GM23248 (cell line): ENCODE results near the gene USP9X. TPM values are rescaled to one million over a fixed set of nuclear protein-coding genes. Genes with fewer than 3 reads are reported as not detected.
A peak's percentile ranks its signal among the peaks of the same experiment; 100 is the strongest.

Experiments
- DNase-seq: peaks from one replicate; pipeline ENCODE4 v3.0.0-alpha.2; 2015
- H2AFZ ChIP-seq: fragments of 200-600 bp; sonication (generic); 2 replicates; pipeline ENCODE4 v1.6.1; 2016; ENCODE audit warnings: antibody characterized with exemption
- H3F3A ChIP-seq: fragments of 200-600 bp; sonication (generic); 2 replicates; pipeline ENCODE4 v1.6.1; 2016; ENCODE audit warnings: mild to moderate bottlenecking, antibody characterized with exemption, mixed run types; ENCODE audit not compliant: insufficient read depth
- H3K27ac ChIP-seq: fragments of 200-600 bp; sonication (generic); 2 replicates; pipeline ENCODE4 v1.5.1; 2016; ENCODE audit warnings: mild to moderate bottlenecking
- H3K27me3 ChIP-seq: fragments of 200-600 bp; sonication (generic); replicated peaks from 2 replicates; pipeline ENCODE4 v1.6.1; 2016; ENCODE audit warnings: mild to moderate bottlenecking; ENCODE audit not compliant: insufficient read depth
- H3K36me3 ChIP-seq: fragments of 200-600 bp; sonication (generic); 2 replicates; pipeline ENCODE4 v1.6.1; 2016; ENCODE audit warnings: low read depth, mild to moderate bottlenecking
- H3K4me1 ChIP-seq: fragments of 200-600 bp; sonication (generic); 2 replicates; pipeline ENCODE4 v1.6.1; 2016; ENCODE audit warnings: mild to moderate bottlenecking; ENCODE audit not compliant: insufficient read depth
- H3K4me2 ChIP-seq: fragments of 200-600 bp; sonication (generic); one replicate; pipeline ENCODE4 v1.6.1; 2016; ENCODE audit warnings: mild to moderate bottlenecking; ENCODE audit not compliant: unreplicated experiment
- H3K4me3 ChIP-seq: fragments of 200-600 bp; sonication (generic); 2 replicates; pipeline ENCODE4 v1.5.1; 2016; ENCODE audit warnings: mild to moderate bottlenecking
- H3K79me2 ChIP-seq: fragments of 200-600 bp; sonication (generic); 2 replicates; pipeline ENCODE4 v1.6.1; 2016; ENCODE audit warnings: mild to moderate bottlenecking; ENCODE audit not compliant: insufficient read depth
- H3K9ac ChIP-seq: fragments of 200-600 bp; sonication (generic); 2 replicates; pipeline ENCODE4 v1.6.1; 2016; ENCODE audit warnings: mild to moderate bottlenecking
- H3K9me2 ChIP-seq: fragments of 200-600 bp; sonication (generic); 2 replicates; pipeline ENCODE4 v1.6.1; 2016; ENCODE audit warnings: mixed run types, mild to moderate bottlenecking, moderate library complexity; ENCODE audit not compliant: insufficient read depth
- H3K9me3 ChIP-seq: fragments of 200-600 bp; sonication (generic); one replicate; pipeline ENCODE4 v1.6.1; 2017; ENCODE audit warnings: low read depth
- H4K20me1 ChIP-seq: fragments of 200-600 bp; sonication (generic); 2 replicates; pipeline ENCODE4 v1.6.0; 2016; ENCODE audit not compliant: insufficient read depth
- EZH2 ChIP-seq: fragments of 200-600 bp; sonication (generic); IDR thresholded peaks from 2 replicates; pipeline ENCODE4 v1.6.1; 2018; ENCODE audit warnings: antibody characterized with exemption, mild to moderate bottlenecking; ENCODE audit not compliant: insufficient read depth, poor library complexity, severe bottlenecking
- EZH2phosphoT487 ChIP-seq: fragments of 200-600 bp; sonication (generic); IDR thresholded peaks from 2 replicates; pipeline ENCODE4 v1.6.1; 2018; ENCODE audit warnings: antibody characterized with exemption, moderate library complexity, mild to moderate bottlenecking, low read depth; ENCODE audit not compliant: insufficient read depth
- WGBS, 2 experiments: methylation state at CpG; one replicate each; pipeline ENCODE4 v1.1.6; 2015 to 2017; ENCODE audit warnings: low lambda C conversion rate in 2 of 2, low coverage in 1 of 2; ENCODE audit errors: missing lambda C conversion rate in 2 of 2; 5-methylcytosine and 5-hydroxymethylcytosine counted together
- in situ Hi-C: fragments of 300-500 bp; cut with MboI; formaldehyde crosslinking; loops from 2 replicates; pipeline ENCODE4 v1.15.0; 2020
- polyA plus RNA-seq: library from polyadenylated mRNA; unstranded; fragments of >200 nt; fragmentation: Nextera tagmentation; extraction: Ambion mirVana; gene quantifications from 2 replicates; pipeline ENCODE4 v1.2.1, GENCODE V29; 2016
- total RNA-seq: library from RNA; depleted of rRNA; stranded (reverse); fragments of >200 nt; shearing (Covaris generic); gene quantifications from 2 replicates; pipeline ENCODE4 v1.2.3, GENCODE V29; 2014; rRNA removed

USP9X gene, protein sequence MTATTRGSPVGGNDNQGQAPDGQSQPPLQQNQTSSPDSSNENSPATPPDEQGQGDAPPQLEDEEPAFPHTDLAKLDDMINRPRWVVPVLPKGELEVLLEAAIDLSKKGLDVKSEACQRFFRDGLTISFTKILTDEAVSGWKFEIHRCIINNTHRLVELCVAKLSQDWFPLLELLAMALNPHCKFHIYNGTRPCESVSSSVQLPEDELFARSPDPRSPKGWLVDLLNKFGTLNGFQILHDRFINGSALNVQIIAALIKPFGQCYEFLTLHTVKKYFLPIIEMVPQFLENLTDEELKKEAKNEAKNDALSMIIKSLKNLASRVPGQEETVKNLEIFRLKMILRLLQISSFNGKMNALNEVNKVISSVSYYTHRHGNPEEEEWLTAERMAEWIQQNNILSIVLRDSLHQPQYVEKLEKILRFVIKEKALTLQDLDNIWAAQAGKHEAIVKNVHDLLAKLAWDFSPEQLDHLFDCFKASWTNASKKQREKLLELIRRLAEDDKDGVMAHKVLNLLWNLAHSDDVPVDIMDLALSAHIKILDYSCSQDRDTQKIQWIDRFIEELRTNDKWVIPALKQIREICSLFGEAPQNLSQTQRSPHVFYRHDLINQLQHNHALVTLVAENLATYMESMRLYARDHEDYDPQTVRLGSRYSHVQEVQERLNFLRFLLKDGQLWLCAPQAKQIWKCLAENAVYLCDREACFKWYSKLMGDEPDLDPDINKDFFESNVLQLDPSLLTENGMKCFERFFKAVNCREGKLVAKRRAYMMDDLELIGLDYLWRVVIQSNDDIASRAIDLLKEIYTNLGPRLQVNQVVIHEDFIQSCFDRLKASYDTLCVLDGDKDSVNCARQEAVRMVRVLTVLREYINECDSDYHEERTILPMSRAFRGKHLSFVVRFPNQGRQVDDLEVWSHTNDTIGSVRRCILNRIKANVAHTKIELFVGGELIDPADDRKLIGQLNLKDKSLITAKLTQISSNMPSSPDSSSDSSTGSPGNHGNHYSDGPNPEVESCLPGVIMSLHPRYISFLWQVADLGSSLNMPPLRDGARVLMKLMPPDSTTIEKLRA (N-terminal part only)
- total RNA-seq (72.3 and 76.1 TPM in 2 replicates), polyA plus RNA-seq (21.5 and 23.9 TPM in 2 replicates)

DNA sequence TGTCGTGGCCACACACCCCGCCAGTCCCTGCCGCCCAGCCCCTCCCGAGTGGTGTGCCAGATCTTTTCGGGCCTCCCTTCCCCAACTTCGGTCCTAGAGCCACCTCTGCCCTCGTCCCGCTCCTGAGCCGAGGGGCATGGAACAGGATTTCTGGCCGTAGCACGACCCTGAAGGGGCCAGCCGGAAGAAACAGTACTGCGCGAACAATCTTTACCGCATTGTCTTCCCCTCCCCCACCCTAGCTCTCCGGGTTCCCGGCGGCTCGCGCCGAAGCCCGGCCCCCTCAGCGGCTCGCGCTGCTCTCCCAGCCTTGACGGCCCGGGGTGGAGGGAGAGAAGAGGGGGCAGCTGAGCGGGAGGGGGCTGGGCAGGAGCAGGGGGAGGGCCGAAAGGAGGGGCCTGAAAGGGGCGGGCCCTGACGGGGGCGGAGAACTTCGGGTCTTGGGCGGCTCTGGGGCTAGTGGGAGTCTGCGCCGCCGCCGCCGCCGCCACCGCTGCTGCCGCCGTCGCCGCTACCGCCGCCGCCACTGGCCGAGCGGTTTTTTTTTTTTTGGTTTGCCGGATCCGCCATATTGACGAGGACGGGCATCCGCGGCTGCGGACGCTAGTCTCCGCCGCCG lies at the start of gene USP9X:
USP9X (plus strand) TSS at position 553 of the 619 bp plus-strand sequence. CDS start 38,184 bp downstream, outside the sequence.
- TF ChIP-seq EZH2phosphoT487, result no peak
- no peak for TF ChIP-seq EZH2
- H3K27ac ChIP-seq, result peak within 1 kb of the TSS; percentile 100
- no peaks in the 10 kb centered on the region for H3K36me3 ChIP-seq
- DNase-seq, result peak; percentile 87
- H3K9me3 ChIP-seq, result no peaks in the 10 kb centered on the region
- H3F3A ChIP-seq, result peaks cover 26% of the 10 kb centered on the region; the same call in 1 of the 2 replicates
- no peaks in the 10 kb centered on the region for H3K9me2 ChIP-seq
- peaks cover 9% of the 10 kb centered on the region for H4K20me1 ChIP-seq
- H3K79me2 ChIP-seq, result peaks cover 47% of the 10 kb centered on the region
- WGBS, 2 experiments, result 0% methylated on average over 30 of the region's 61 CpGs; no CpG with 5 or more reads in 1 of the 2 experiments
- H3K4me1 ChIP-seq, result peaks cover 9% of the 10 kb centered on the region; the same call in 1 of the 2 replicates
- peak within 1 kb of the TSS; percentile 94 for H3K4me2 ChIP-seq
- no peaks in the 10 kb centered on the region for H3K27me3 ChIP-seq
- peak within 1 kb of the TSS; percentile 90 for H2AFZ ChIP-seq
- in situ Hi-C loops, result no loop called here
- H3K9ac ChIP-seq, result peak within 1 kb of the TSS; percentile 100
- peak within 1 kb of the TSS; percentile 98 for H3K4me3 ChIP-seq

DNA sequence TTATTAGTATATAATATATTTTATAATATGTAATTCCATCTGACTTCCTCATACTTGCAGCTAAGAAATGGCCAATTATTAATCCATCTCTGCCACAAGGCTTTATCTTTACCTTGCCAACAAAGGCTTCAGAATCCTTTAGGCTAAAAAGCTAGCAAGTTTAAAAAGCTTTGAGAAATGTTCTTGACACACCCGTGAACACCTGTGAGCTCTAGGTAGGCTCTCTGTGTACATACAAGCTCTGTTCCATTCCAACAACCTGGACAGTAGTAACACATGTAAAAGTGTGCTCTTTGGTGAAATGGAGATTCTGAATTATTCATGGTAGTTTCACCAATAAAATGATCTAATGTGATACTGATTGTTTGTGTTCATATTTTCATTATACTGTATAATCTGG lies 49.7 kb upstream of the USP9X start:
- WGBS, 2 experiments, result 91 to 100% methylated on average over 1 of the region's 1 CpG
- no peak for DNase-seq
- Histone ChIP-seq H2AFZ (no peak overlapping the region), H3K27me3 (no peaks in the 10 kb centered on the region), H3K4me3 (no peak overlapping the region), H3F3A (no peaks in the 10 kb centered on the region), H3K9me3 (no peaks in the 10 kb centered on the region), H3K9ac (no peak overlapping the region), H4K20me1 (no peaks in the 10 kb centered on the region), H3K4me2 (no peak overlapping the region), H3K79me2 (no peaks in the 10 kb centered on the region), H3K36me3 (no peaks in the 10 kb centered on the region), H3K9me2 (no peaks in the 10 kb centered on the region), H3K4me1 (no peaks in the 10 kb centered on the region), H3K27ac (no peak overlapping the region)
- in situ Hi-C loops, result no loop called here
- TF ChIP-seq EZH2phosphoT487, result no peak
- no peak for TF ChIP-seq EZH2

DNA sequence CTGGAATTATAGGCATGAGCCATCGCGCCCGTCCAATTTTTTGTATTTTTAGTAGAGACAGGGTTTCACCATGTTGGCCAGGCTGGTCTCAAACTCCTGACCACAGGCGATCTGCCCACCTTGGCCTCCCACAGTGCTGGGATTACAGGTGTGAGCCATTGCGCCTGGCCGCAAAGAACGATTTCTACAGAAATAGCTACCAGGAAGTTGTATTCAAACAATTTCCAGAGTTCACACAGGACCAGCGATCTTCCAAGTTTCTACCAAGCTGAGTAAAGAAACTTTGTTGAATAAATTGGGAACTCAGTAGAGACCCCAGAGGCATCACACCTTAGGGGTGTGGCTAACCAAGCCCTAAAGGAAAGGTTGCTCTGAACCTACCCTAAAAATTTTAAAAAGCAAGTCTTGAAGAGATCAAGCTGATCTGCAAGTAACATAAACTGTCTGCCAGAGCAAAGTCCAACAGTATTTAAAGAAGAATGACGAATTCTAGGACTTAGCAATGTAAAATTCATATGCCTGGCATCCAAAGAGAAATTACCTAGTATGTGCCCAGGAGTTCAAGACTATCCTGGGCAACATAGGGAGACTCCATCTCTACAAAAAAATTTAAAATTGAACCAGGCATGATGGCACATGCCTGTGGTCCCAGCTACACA lies 48.4 kb upstream of the USP9X start:
- H3F3A ChIP-seq, result no peaks in the 10 kb centered on the region
- no peaks in the 10 kb centered on the region for H3K27me3 ChIP-seq
- H3K27ac ChIP-seq, result no peak overlapping the region
- no peaks in the 10 kb centered on the region for H3K36me3 ChIP-seq
- H3K9me3 ChIP-seq, result no peaks in the 10 kb centered on the region
- H3K4me1 ChIP-seq, result no peaks in the 10 kb centered on the region
- H3K9ac ChIP-seq, result no peak overlapping the region
- no peaks in the 10 kb centered on the region for H4K20me1 ChIP-seq
- DNase-seq, result no peak
- H3K79me2 ChIP-seq, result no peaks in the 10 kb centered on the region
- no peak overlapping the region for H2AFZ ChIP-seq
- WGBS, 2 experiments, result 87 to 91% methylated on average over 8 to 9 of the region's 9 CpGs
- TF ChIP-seq EZH2phosphoT487, result no peak
- no peak for TF ChIP-seq EZH2
- H3K4me2 ChIP-seq, result no peak overlapping the region
- no peaks in the 10 kb centered on the region for H3K9me2 ChIP-seq
- H3K4me3 ChIP-seq, result no peak overlapping the region
- in situ Hi-C loops, result no loop called here
